ENCODE results near the gene DMRTC2. TPM values are rescaled to one million over a fixed set of nuclear protein-coding genes. Genes with fewer than 3 reads are reported as not detected.

The DMRTC2 gene
- total RNA-seq, 2 donors from 2014 or later, result not detected

DNA sequence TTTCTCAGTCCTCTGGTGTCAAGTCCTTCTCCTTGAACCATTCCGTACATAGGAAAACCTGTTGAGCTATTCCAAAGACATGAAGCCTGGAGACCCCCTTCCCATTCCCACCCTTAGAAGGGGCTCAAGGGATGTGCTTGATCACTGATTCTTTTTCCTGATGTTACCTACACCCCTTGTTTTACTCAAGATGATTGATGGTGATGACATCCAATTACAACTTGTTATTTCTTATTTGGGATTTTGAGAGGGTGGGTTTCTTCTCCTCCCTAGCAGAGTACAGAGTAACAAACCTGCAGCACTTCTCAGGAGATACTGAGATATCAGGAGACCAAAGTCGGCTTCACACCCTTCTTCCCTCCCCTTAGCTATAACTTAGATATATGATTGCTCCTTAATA, 8.5 kb downstream of the DMRTC2 start:
- H3K4me1 Mint-ChIP-seq (ENCODE audit: low read depth), result no peaks in the 10 kb centered on the region
- ATAC-seq (replicated peaks in 1 of 2) (no peak), DNase-seq (no peak)
- H3K36me3 Mint-ChIP-seq (ENCODE audit: insufficient read depth in 2 of 2), result no peaks in the 10 kb centered on the region
- no peak overlapping the region for H3K27ac Mint-ChIP-seq
- H3K4me3 Mint-ChIP-seq, result no peak overlapping the region
- no peaks in the 10 kb centered on the region for H3K9me3 Mint-ChIP-seq
- H3K27me3 Mint-ChIP-seq (ENCODE audit: low read depth), result peaks cover 12% of the 10 kb centered on the region

DNA sequence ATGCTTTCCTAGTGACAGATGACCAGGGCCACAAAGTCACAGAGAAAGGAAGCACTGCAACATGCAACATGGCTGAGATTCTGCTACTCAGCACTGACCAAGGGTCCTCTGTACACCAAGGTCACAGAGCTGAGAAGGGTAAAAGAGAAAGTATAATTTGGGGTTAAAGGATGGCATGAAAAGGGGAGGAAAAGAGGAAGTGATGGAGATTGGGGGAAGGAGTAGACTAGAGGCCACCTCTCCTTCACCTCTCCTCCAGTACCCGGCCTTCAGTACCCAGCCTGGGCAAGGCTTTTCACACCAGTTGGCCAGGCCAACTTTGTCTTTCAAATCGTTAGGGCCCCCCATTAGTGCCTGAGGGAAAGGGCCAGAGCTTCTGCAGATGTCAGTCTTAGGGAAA, 8.9 kb downstream of the DMRTC2 start:
- peaks cover 12% of the 10 kb centered on the region for H3K27me3 Mint-ChIP-seq (ENCODE audit: low read depth)
- ATAC-seq (replicated peaks in 1 of 2) (no peak), DNase-seq (no peak)
- H3K4me3 Mint-ChIP-seq, result no peak overlapping the region
- no peaks in the 10 kb centered on the region for H3K9me3 Mint-ChIP-seq
- H3K36me3 Mint-ChIP-seq (ENCODE audit: insufficient read depth in 2 of 2), result no peaks in the 10 kb centered on the region
- H3K27ac Mint-ChIP-seq, result no peak overlapping the region
- no peaks in the 10 kb centered on the region for H3K4me1 Mint-ChIP-seq (ENCODE audit: low read depth)

DNA sequence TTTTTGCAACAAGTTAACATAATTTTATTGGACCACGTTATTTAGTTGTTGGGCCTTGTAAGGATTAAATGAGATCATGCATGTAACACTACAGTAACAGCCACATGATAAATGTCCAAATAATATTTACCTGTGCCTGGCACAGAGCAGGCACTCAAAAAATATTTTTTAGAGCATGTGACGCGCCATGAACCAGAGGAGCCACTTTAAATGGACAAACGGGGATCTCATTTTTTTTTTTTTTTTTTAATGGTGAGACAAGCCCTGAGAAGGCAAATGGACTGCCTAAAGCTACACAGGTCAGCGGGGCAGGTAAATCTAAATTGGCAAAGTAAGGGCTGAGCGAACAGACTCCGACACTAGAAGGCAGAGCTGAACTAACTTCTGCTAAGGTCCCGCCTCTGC, 14.4 kb downstream of the DMRTC2 start:
- no peak for ATAC-seq (replicated peaks in 1 of 2)
- Mint-ChIP-seq H3K27ac (peak overlapping the region; percentile 98), H3K9me3 (no peaks in the 10 kb centered on the region), H3K36me3 (ENCODE audit: insufficient read depth in 2 of 2) (peaks cover 25 to 36% of the 10 kb centered on the region in 2 donors), H3K4me1 (ENCODE audit: low read depth) (peaks cover 41% of the 10 kb centered on the region), H3K4me3 (peak overlapping the region; percentile 91 to 99), H3K27me3 (ENCODE audit: low read depth) (peaks cover 5% of the 10 kb centered on the region)
- DNase-seq, result no peak

DNA sequence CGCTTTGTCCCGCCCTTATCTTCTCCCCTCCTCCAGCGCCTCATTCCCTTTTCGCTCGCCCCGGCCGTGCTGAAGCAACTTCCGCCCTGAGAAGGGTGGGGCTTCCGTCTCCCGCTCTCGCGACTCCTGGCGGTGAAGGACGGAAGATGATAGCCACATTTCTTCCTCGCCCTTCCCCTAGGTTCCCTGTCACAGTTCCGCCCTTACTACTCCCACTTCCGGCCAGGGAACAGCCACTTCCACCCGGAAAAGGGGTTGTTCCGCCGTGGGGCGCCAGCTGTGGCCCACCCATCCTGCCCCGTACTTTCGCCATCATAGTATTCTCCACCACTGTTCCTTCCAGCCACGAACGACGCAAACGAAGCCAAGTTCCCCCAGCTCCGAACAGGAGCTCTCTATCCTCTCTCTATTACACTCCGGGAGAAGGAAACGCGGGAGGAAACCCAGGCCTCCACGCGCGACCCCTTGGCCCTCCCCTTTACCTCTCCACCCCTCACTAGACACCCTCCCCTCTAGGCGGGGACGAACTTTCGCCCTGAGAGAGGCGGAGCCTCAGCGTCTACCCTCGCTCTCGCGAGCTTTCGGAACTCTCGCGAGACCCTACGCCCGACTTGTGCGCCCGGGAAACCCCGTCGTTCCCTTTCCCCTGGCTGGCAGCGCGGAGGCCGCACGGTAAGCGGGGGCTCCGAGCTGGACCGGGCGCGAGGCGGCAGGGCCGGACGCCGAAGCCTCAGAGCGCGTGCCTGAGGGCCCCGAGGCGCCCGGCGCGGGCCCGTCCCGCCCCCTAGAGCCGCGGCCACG, 15.0 kb downstream of the DMRTC2 start, which contains the start of gene RPS19:
TSS of gene RPS19 (plus strand) at position 638 of the 801 bp plus-strand sequence. CDS start 520 bp downstream, outside the sequence.
- peaks cover 47% of the 10 kb centered on the region for H3K4me1 Mint-ChIP-seq (ENCODE audit: low read depth)
- peaks cover 4% of the 10 kb centered on the region for H3K27me3 Mint-ChIP-seq (ENCODE audit: low read depth)
- H3K36me3 Mint-ChIP-seq (ENCODE audit: insufficient read depth in 2 of 2), result peaks cover 25 to 39% of the 10 kb centered on the region in 2 donors
- peak within 1 kb of the TSS; percentile 98 for H3K27ac Mint-ChIP-seq
- peak within 1 kb of the TSS; percentile 91 to 99 for H3K4me3 Mint-ChIP-seq
- peak; percentile 89 for ATAC-seq (replicated peaks in 1 of 2)
- H3K9me3 Mint-ChIP-seq, result no peaks in the 10 kb centered on the region
- DNase-seq, result peak; percentile 98

DNA sequence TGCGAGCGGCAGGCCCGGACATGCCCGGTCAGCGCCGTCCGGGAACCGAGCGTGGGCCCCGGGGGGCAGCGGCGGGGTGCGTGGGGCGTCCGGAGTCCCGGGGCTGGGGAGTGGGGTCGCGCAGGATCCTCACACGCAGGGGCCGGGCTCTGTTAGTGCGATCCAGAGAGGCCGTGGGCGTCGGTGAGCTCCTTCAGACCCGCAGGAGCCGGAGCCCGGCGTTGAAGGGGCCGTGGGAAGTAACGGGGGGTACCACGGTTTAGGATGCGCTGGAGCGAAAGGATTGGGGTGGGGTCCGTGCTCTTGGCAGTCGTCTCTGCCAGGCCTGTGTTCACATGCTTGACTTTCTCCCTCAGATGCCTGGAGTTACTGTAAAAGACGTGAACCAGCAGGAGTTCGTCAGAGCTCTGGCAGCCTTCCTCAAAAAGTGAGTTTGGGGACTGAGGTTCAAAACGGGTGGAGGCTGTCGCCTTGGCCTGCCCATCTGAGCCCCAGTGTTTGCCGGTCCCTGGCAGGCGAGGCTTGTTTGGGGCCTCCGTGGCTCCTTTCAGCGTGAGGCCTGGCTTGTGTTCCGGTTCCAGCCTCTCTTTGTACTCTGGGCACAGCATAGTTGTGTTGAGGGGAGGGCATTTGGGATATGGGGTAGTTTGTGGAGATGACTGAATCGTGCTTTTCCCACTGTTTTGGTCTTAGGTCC, 15.7 kb downstream of the DMRTC2 start:
- DNase-seq (no peak), ATAC-seq (replicated peaks in 1 of 2) (no peak)
- Mint-ChIP-seq H3K27me3 (ENCODE audit: low read depth) (no peaks in the 10 kb centered on the region), H3K4me1 (ENCODE audit: low read depth) (peaks cover 52% of the 10 kb centered on the region), H3K36me3 (ENCODE audit: insufficient read depth in 2 of 2) (peaks cover 25 to 44% of the 10 kb centered on the region in 2 donors), H3K4me3 (peak overlapping the region; percentile 91 to 99), H3K27ac (peak overlapping the region; percentile 86), H3K9me3 (no peaks in the 10 kb centered on the region)

DNA sequence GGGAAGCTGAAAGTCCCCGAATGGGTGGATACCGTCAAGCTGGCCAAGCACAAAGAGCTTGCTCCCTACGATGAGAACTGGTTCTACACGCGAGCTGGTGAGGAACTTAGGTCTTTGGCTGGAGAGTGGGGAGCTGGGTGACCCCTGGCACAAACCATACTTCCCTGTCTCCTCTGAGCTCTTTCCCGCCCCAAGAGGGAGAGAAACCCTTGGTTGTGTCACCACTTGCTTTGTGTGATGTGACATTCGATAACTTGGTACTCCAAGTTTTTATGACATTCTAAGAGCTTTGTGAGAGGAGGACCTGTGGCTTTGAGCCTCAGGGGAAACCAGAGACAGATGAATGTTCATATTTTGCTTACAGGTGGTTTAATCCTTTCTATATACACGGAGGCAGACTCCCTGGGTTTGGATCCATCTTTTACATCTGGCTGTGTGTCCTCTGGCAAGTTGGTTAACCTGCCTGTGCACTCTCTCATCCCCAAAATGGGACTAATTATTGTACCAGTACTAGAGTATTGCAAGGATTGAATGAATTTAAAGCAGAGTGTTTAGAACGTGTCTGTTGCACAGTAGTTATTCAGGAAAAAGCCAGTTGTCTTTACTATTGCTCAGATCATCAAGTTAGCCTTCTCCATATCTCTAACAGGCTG, 16.4 kb downstream of the DMRTC2 start:
- ATAC-seq (replicated peaks in 1 of 2), result no peak
- H3K27me3 Mint-ChIP-seq (ENCODE audit: low read depth), result no peaks in the 10 kb centered on the region
- peaks cover 58% of the 10 kb centered on the region for H3K4me1 Mint-ChIP-seq (ENCODE audit: low read depth)
- peaks cover 25 to 51% of the 10 kb centered on the region in 2 donors for H3K36me3 Mint-ChIP-seq (ENCODE audit: insufficient read depth in 2 of 2)
- peak overlapping the region; percentile 86 for H3K27ac Mint-ChIP-seq
- H3K4me3 Mint-ChIP-seq, result peak overlapping the region; percentile 91 to 99
- no peak for DNase-seq
- no peaks in the 10 kb centered on the region for H3K9me3 Mint-ChIP-seq

DNA sequence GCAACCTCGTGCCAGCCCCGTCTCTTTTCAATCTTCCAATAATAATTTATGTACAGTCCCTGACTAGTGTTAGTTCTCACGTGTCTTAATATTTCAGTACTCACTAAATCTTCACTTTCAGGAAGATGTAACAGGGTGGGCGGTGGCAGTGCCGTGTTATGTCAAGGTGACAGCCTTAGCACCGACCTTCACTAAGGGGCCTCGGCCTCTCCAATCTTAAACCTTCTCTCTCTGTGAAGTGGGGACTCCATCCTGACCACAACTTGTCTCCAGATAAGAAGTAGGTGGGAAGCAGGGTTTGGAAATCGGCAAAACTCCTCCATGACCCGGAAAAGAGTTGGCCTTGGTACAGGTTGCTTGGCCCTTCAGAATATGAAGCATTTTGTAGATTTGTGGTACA, 17.0 kb downstream of the DMRTC2 start:
- Mint-ChIP-seq H3K27me3 (ENCODE audit: low read depth) (no peaks in the 10 kb centered on the region), H3K36me3 (ENCODE audit: insufficient read depth in 2 of 2) (peaks cover 25 to 57% of the 10 kb centered on the region in 2 donors), H3K27ac (peak overlapping the region; percentile 86), H3K9me3 (no peaks in the 10 kb centered on the region), H3K4me1 (ENCODE audit: low read depth) (peaks cover 64% of the 10 kb centered on the region), H3K4me3 (peak overlapping the region; percentile 91 to 99)
- ATAC-seq (replicated peaks in 1 of 2) (no peak), DNase-seq (no peak)

DNA sequence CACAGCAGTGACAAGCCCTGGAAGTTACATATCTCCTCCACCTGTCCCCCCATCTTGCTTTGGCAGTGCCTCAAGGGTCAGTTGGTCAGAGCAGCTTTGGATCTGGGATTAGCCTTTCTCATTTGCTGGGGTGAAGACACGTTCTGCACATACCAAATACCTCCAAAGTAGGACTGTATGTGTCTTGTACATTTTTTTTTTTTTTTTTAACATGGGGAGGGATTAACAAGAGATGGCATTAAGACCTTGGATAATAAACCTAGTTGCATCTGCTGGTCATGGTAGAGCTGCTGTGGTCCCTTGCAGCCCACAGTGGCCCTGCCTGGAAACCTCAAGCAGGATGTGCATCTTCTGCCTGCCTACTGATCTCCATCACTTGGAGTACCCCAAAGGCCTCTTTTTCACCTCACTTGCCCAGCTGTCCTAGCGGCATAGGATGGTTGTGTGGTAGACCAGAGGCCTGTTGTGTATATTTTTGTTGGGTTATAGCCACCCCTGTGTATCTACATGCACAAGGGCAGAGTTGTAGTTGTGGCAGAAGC, 17.7 kb downstream of the DMRTC2 start:
- peak overlapping the region; percentile 86 for H3K27ac Mint-ChIP-seq
- no peaks in the 10 kb centered on the region for H3K9me3 Mint-ChIP-seq
- H3K36me3 Mint-ChIP-seq (ENCODE audit: insufficient read depth in 2 of 2), result peaks cover 25 to 57% of the 10 kb centered on the region in 2 donors
- peaks cover 67% of the 10 kb centered on the region for H3K4me1 Mint-ChIP-seq (ENCODE audit: low read depth)
- ATAC-seq (replicated peaks in 1 of 2) (no peak), DNase-seq (no peak)
- H3K4me3 Mint-ChIP-seq, result peak overlapping the region; percentile 91 to 99
- no peaks in the 10 kb centered on the region for H3K27me3 Mint-ChIP-seq (ENCODE audit: low read depth)

DNA sequence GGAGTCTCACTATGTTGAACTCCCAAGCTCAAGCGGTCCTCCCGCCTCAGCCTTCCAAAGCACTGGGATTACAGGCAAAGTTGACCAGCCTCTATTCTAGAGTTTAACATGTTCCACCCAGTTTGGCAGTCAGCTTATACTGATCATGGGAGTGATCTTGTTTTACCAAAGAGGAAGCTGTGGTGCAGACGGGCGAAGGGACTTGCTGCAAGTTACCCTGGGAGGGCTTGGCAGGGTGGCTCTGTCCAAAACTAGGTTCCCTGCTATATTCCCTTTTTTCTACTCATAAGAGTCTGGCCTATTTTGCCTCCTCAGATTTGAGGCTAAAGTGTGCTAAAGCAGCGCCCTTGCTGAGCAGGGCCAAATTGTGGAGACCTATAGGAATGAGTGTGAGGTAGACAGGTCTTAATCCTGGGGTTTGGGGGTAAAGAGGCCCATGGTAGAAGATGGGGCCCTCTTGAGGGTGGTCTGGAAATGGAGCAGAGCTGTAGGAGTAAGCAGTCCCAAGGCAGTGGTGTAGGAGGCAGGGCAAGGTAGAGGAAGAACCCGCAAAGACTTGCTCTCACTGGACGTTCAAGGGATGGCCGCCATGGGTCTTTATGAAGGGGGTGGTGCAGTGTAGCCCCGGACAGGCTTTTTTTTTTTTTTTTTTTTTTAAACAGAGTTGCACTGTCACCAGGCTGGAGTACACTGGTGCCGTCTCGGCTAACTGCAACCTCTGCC, 18.5 kb downstream of the DMRTC2 start:
- ATAC-seq (replicated peaks in 1 of 2), result no peak
- no peaks in the 10 kb centered on the region for H3K27me3 Mint-ChIP-seq (ENCODE audit: low read depth)
- H3K4me1 Mint-ChIP-seq (ENCODE audit: low read depth), result peaks cover 75% of the 10 kb centered on the region
- no peaks in the 10 kb centered on the region for H3K9me3 Mint-ChIP-seq
- H3K27ac Mint-ChIP-seq, result peak overlapping the region; percentile 86
- no peak for DNase-seq
- peaks cover 25 to 59% of the 10 kb centered on the region in 2 donors for H3K36me3 Mint-ChIP-seq (ENCODE audit: insufficient read depth in 2 of 2)
- H3K4me3 Mint-ChIP-seq, result peak overlapping the region; percentile 91 to 99

DNA sequence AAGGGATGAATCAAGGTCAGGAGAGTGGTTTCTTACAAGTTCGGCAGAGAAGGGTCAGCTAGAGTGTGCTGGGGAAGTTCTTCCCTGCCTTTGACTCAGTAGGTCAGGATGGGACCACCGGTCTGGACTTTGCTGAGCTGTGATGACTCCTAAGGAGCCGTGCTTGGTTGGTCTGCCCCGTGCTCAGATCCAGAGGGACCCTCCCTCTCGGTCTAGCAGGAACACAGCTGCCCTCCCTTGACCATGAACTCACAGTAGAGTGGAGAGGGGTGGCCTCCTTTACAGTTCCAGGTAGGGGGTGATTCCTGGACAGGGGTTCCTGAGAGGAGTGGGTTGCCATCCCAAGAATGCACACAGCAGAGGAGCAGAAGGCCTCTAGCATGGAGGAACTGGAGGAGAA, 19.5 kb downstream of the DMRTC2 start:
- no peak for ATAC-seq (replicated peaks in 1 of 2)
- Mint-ChIP-seq H3K36me3 (ENCODE audit: insufficient read depth in 2 of 2) (peaks cover 25 to 62% of the 10 kb centered on the region in 2 donors), H3K4me1 (ENCODE audit: low read depth) (peaks cover 80% of the 10 kb centered on the region)

DNA sequence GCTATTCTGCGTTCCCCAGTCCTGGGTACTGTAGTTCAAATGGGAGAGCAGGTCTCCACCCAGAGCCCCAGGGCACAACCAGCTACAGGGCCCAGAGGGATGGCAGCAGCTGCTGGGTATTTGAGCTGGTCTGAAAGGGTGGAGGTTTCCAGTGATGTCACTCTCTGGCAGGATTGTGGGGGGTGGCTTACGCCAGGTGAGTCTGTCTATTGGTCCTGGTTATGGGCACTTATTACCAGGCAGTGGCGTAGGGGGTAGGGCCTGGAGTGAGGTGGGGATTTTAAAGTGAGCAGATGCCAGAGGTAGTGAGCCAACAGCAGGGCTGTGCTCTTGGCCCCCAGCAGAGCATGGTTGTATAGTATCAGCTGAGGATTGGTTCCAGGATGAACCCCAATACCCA, 21.4 kb downstream of the DMRTC2 start:
- H3K9me3 Mint-ChIP-seq, result no peaks in the 10 kb centered on the region
- H3K27me3 Mint-ChIP-seq (ENCODE audit: low read depth), result no peaks in the 10 kb centered on the region
- ATAC-seq (replicated peaks in 1 of 2) (peak in 1 of 2 donors; percentile 3), DNase-seq (peak in 1 of 2 donors; percentile 23)
- H3K4me3 Mint-ChIP-seq, result peak overlapping the region; percentile 36 to 58
- peak overlapping the region; percentile 93 for H3K27ac Mint-ChIP-seq
- H3K36me3 Mint-ChIP-seq (ENCODE audit: insufficient read depth in 2 of 2), result peaks cover 19 to 62% of the 10 kb centered on the region in 2 donors
- peaks cover 93% of the 10 kb centered on the region for H3K4me1 Mint-ChIP-seq (ENCODE audit: low read depth)

More for the DNA sequence above, 19.5 kb downstream of the DMRTC2 start:
- no peak for DNase-seq
- H3K27ac Mint-ChIP-seq, result peak overlapping the region; percentile 88
- no peaks in the 10 kb centered on the region for H3K9me3 Mint-ChIP-seq
- peak overlapping the region; percentile 77 to 99 for H3K4me3 Mint-ChIP-seq
- no peaks in the 10 kb centered on the region for H3K27me3 Mint-ChIP-seq (ENCODE audit: low read depth)
